HG02798 (cell line): ENCODE results near the gene ABCG1.

Experiments used
- ATAC-seq: cut with Tn5 transposase; IDR thresholded peaks from one replicate; pipeline ENCODE4 v1.9.1; 2021; ENCODE audit warnings: mild to moderate bottlenecking; ENCODE audit not compliant: unreplicated experiment, poor library complexity

ABCG1 gene

DNA sequence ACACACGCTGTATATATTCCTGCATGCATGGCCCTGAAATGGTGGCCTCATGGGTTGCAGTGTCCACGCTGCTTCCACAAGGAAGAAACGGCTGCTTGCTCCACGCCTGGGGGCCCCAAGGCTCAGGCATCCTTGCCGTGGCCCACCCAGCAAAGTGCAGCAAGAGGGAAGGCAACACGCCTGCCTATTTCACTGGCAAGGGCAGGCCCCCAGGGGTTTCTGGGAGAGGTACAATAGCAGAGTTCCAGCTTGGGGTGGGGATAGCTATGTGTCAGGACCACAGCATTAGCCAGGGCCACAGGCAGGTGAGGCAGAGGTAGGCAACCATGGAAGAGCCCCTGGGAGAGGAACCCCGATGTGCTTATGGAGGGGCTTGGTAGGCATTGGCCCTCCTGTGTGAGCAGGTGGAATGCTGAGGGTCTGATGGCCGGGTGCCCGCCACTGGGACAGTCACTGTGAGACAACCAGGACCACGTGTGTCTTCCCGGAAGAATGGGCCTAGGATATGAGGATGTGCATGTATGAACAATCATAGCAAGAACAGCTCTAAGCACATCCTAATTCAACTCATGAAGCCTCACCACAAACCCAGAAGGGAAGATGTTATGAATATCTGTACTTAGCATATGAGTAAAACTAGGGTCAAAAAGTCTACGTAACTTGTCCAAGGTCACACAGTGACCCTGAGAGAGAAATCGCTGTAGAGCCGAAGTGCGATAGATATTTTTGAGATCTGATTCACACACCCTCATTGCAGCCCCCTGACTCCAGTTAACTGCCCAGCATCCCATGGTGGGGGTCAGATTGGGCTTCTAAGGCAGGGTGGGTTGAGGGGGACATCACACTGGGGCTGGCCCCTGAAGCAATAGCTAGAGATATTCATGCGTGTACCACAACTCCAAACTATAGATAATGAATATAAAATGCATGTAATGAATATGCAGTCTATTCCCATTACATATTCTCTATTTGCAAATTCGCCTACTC, 120.1 kb downstream of the ABCG1 start:
- ATAC-seq = no peak

DNA sequence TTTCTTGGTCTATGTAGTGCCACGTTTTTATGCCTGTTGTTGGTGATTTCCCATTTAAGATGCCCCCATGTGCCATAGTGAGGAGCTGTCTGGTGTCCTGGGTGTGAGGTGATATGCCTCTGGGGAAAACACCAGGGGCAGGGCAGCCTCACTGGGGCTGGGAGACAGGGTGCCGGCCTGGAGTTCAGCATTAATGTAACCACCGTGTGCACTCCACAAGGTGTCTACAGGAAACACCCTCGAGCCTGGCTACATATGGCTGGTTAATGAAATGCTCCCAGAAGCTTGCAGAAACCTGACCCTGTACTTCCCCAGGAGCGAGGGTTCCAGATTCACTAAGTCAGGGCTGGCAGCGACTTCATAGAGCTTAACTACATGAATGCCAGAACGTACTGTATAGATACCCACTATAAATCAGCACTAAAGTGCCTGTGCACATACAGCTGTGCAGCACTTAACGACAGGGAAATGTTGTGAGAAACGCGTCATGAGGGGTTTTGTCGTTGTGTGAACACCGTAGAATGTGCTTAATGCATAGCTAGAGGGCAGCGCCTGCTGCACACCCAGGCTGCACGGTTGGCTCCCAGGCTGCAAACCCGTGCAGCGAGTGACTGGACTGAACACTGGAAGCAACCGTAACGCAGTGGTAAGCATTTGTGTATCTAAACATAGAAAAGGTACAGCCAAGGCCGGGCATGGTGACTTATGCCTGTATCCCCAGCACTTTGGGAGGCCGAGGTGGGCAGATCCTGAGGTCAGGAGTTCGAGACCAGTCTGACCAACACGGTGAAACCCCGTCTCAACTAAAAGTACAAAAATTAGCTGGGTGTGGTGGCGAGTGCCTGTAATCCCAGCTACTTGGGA, 121.5 kb downstream of the ABCG1 start:
- no peak for ATAC-seq

DNA sequence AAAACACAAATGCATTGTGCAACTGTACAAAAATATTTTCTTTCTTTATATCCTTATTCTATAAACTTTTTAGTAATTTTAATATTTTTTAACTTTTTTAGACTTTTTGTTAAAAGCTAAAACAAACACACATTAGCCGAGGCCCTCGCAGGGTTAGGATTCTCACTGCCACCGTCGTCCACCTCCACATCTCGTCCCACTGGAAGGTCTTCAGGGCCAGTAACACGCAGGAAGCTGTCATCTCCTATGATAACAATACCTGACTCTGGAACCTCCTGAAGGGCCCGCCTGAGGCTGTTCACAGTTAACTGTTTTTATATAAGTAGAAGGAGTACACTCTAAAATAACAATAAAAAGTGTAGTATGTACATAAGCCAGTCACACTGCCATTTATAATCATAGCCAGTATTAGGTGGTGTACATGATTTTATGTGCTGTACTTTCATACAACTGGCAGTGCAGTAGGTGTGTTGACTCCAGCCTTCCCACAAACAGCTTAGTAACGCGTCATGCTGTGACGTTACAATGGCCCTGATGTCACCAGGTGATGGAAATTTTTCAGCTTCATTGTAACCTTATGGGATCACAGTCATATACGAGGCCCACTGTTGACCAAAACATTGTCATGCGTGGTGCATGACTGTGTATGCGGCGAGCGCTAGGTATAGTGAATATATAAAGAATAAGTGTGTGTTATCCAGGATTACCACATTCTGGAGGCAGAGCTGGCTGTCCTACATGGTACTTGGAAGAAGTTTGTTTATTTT, 123.0 kb downstream of the ABCG1 start:
- no peak for ATAC-seq

DNA sequence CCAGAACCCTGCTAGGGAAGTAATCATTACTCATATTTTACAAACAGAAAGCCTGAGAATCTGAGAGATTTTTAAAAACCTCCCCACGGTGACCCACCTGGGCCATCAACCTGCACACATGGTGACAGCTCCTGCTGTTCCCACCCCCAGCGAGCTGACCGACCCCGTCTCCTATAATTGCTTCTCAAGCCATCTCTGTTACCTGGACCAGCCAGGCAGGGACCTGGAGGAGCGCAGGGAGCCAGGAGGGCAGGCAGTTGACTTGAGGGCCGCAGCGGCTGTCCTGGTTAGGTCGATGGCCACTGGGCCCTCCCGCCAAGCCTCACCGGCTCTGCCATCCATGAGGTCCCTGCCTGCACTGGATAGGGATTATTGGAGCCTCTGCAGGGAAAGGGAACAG, 124.2 kb downstream of the ABCG1 start:
- ATAC-seq = no peak

DNA sequence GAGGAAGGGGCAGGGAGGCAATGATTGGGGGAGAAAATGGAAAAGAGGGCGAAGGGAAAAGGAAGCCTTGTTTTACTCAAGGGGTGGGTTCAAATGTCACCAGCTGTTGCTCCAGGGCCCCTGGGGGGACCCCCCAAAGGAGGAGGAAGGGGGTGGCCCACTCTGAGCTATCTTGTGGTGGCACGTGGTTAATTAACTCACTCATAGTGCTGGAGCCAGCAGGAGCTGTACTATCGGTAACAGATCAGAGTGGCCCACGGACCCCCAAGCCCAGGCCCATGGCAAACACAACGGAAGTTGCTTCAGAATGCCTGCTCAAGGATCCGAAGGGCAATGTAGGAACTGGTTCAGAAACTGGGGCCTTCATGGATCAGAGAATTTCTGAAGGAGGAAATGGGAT, 124.6 kb downstream of the ABCG1 start:
- no peak for ATAC-seq

DNA sequence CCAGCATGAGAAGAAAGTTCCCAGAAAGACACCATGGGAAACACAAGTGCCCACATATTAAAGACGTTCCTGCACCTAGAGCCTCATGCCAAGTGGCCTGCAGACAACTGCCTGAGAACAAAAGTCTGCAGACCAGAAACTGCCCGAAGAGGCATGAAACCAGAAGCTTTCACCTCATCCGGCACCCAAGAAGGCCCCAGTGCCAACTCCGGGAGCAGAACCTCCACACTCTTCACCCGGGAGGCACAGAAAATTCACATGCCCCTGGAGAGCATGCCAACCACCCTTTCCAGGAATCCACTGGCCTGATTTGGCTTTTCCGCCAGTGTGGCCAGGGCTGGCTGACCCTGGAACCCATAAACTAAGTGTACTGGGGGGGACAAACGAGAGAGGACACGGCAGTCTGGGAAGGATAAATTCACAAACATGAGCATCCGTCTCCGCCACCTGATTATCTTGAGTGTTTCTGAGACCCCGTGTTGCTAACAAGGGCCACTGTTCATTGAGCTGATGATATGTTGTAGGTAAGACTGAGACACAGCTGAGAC, 125.1 kb downstream of the ABCG1 start:
- ATAC-seq = no peak

DNA sequence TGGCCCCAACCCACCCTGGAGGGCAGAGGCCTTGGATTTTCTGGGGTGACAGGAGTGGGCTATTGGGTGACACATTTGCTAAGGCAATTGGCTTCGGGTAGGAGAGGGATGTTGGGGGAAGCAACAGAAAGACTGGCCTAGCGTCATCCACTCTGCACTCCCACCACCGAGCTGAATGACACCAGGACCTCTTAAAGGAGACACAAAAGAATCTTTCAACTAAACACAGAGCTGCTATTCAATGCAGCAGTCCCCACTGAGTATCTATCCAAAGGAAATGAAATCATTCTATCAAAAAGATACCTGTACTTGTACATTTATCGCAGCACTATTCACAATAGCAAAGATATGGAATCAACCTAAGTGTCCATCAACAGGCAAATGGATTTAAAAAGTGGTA, 125.7 kb downstream of the ABCG1 start:
- no peak for ATAC-seq

DNA sequence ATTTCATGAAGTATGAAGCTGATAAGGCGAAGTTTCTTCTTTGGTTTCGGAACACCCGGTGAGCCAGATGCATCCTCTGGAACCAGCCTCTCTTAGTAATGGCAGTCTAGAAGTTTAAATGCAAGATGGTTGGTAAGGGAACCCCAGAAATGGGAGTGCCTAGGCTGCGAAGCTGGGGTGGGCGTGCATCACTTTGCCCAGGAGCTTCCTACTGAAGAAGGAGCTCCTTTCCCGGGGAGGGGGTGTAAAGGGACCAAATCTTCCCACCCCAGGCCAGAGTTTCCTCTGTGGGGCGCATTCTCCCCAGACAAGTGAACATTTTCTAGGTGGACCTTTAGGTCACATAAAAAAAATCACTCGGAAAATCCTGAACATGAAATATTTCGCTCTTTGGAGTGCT, 127.5 kb downstream of the ABCG1 start:
- no peak for ATAC-seq
